Activated CD8-positive, alpha-beta memory T cell treated with anti-CD3 and anti-CD28 coated beads, Interleukin-2, amount 50 U/mL, for 1 hour (primary cell): ENCODE results near the gene FAM98C.
"Not testable (repeated sequence)": the region's sequence is repeated elsewhere in the genome, so short reads cannot be mapped to it uniquely, and the experiment has no call there.

Experiments
- DNase-seq: peaks from one replicate; pipeline ENCODE4 v3.0.0-alpha.2; 2020; ENCODE audit errors: extremely low read depth

Gene FAM98C

DNA sequence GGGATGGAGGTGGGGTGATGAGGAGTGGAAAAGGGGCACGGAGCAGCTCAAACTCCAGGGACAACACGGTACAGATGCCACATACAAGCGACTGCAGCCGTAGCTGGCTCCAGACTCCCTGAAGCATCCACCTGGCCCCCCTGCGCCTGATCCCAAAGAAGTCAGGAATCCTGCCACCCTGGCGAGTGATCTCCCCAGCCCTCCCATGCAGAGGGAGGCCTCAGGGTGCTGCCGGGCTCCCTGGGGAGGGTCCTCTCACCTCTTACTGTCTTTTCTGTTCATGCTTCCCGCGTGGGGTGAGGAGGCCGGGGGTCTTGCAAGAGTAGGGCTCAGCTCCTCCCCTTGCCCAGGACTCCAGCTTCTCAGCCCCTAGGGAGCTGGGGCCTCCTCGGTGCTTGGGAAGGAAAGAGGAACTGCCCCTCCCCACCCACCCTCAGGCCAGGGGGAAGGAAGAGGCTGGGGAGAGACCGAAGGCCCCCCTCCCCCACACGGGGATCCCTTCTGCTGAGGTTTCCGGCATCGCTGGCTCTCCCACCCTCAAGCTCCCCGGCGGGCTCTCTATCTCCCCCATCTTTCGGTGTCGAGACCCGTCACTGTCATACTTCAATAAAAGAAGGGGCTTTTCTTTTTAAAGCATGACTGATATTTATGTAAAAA, 23.0 kb downstream of the FAM98C start, which contains the start of gene RASGRP4:
RASGRP4 (minus strand) TSS at position 410 of the 657 bp plus-strand sequence; CDS start at position 282, 128 bp downstream.
- no peak for DNase-seq

DNA sequence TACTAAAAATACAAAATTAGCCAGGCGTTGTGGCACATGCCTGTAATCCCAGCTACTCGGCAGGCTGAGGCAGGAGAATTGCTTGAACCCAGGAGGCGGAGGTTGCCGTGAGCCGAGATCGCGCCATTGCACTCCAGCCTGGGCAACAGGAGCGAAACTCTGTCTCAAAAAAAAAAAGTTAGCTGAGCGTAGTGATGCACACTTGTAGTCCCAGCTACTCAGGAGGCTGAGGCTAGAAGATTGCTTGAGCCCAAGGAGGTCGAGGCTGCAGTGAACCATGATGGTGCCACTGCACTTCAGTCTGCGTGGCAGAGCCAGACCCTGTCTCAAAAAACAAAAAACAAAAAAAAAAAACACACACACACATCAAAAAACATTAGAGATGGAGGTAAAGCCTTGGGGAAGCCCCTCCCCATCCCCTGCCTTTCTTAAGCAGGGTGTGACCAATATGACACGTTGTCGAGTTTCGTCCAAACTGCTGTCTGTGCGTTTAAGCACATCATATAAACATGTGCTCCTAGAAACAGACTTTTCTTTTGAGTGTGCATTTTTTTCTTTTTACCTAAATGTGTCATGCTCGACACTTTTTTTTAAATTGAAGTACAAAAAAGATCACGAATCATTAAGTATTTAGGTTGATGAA, 24.3 kb downstream of the FAM98C start:
- not testable (repeated sequence) for DNase-seq

DNA sequence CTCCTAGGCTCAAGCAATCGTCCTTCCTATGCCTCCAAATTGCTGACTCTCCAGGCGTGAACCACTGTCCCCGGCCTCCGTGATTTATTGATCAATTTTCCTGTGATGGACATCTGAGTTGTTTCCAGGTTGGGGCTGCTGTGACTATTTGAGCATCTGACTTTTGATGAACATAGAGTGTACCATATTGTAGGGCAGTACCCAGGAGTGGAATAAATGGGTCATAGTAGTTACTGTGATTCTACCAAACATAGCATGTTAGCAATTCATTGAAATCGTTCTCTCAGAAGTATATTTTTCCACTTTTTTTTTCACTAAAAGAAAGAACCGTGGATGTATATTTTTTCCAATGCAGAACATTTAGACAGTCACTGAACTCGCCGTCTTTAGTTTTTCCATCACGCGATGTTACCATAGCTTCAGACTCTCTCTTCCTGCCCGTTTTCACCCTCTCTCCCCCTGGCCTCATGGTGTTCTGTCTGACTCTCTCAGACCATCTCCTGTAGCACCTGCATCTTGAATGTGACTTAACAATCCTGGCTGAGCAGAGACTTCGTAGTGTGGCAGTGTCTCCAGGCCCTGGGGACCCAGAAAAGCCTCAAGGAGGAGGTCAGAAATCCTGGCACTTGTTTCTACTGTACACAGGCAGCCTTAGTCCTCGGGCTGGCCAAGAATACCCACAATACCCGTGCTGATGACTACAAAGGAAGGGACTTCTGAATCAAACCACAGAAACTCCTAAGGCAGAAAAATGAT, 26.3 kb downstream of the FAM98C start:
- DNase-seq: no peak

DNA sequence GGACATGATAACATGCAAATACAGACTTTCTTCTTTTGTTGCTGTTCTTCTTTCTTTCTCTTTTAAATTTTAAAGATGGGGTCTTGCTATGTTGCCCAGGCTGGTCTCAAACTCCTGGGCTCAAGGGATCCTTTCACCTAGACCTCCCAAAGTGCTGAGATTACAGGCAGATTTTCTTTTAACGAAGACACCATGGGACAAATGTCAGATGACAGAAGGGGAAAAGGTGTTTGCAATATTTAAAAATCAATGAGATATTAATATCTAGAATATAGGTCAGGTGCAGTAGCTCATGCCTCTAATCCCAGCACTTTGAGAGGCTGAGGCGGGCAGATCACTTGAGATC, 26.9 kb downstream of the FAM98C start:
- no peak for DNase-seq

DNA sequence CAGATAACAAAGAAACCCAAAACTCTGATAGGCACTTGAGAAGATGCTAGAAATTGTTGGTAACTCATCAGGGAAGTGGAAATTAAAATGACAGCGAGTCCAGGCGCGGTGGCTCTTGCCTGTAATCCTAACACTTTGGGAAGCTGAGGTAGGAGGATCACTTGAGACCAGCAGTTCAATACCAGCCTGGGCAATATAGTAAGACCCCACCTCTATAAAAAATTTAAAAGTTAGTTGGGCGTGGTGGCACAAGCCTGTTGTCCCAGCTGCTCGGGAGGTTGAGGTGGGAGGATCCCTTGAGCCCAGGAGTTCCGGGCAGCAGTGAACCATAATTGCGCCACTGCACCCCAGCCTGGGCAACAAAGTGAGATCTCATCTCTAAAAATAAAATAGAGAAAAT, 28.0 kb downstream of the FAM98C start:
- no peak for DNase-seq

DNA sequence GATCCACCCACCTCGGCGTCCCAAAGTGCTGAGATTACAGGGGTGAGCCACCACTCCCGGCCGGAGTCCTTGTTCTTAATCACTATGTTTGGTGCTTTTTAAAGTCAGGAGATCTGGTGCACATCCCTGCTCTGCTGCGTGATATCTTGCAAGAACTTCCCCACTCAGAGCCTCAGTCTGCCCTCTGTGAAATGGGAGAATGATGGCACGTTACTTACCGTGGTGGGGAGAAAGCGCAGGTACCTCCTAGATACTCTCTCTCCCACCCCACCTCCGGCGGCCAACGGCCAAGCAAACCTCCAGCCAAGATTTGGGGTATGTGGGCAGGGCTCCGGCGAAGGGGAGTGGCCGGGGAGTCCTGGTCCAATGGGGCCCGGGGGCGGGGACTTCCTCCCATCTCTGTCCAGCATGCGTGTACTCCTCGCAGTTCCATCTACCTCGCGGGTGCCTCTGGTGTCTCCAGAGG, 30.4 kb downstream of the FAM98C start, which contains the start of gene RYR1:
RYR1 (plus strand) TSS at position 424 of the 466 bp plus-strand sequence. CDS start 139 bp downstream, outside the sequence.
- no peak for DNase-seq

DNA sequence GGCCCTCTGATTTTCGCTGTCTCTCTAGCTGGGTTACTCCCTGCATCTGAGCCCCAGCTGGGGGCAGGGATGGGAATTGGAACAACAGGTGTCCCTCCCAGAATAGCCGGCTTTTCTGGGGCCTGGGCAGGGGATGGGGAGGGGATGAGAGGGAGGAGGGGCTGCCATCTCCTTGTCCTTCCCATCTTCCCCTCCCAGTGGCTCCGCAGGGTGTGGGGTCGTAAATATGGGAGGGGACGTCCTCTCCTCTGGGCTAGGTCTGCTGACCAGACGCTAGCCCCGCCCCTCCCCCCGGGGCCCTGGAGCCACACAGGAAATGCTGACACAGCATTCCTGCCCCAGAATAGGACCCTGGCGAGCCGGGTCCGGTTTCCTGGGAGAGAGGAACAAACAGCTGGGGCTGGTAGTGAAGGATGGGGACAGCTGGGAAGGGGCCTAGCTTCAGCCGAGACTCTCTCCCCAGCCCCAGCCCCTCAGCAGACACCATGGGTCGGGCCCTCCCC, 31.7 kb downstream of the FAM98C start:
- no peak for DNase-seq

DNA sequence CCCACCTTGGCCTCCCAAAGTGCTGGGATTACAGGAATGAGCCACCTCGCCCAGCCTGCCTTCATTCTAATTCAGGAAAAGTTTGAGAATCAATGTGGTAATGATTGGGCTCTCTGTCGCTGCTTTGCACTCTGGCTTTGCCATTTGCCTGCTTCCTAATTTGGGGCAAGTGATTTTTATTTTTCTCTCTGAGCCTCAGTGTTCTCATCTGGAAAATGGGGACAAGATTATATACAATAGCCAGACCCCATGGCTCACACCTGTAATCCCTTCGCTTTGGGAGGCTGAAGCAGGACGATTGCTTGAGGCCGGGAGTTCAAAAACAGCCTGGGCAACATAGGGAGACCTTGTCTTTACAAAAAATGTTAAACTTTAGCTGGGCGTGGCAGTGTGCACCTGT, 34.4 kb downstream of the FAM98C start:
- DNase-seq: no peak

DNA sequence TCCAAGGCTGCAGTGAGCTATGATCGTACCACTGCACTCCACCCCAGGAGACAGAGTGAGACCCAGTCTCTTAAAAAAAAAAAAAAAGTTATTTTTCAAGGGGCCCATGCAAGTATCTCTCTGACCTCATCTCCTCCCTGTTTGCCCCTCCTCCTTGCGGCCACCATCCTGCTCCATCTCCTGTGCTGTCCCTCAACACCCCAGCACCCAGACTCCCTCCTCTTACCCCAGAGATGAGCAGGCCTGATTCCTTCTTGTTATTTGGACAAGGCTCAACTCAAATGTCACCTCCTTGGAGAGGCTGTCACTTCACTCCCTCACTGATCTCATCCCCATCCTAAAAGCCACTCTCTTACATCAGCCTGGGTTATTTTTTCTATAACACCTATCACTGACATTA, 35.0 kb downstream of the FAM98C start:
- no peak for DNase-seq

DNA sequence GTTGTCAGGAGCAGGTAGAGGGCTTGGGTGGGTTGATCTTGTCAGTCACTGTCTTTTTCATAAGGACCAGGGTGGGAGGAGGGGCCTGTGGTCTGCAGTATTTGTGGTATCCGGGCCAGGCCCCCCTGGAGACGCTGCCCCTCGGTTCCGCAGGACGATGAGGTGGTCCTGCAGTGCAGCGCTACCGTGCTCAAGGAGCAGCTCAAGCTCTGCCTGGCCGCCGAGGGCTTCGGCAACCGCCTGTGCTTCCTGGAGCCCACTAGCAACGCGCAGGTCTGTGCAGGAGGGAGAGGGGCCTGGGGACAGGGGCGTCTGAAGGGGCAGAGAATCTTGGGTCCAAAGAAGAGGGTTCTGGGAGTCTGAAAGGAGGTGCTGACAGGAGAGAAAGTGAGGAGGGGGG, 37.7 kb downstream of the FAM98C start:
- no peak for DNase-seq

DNA sequence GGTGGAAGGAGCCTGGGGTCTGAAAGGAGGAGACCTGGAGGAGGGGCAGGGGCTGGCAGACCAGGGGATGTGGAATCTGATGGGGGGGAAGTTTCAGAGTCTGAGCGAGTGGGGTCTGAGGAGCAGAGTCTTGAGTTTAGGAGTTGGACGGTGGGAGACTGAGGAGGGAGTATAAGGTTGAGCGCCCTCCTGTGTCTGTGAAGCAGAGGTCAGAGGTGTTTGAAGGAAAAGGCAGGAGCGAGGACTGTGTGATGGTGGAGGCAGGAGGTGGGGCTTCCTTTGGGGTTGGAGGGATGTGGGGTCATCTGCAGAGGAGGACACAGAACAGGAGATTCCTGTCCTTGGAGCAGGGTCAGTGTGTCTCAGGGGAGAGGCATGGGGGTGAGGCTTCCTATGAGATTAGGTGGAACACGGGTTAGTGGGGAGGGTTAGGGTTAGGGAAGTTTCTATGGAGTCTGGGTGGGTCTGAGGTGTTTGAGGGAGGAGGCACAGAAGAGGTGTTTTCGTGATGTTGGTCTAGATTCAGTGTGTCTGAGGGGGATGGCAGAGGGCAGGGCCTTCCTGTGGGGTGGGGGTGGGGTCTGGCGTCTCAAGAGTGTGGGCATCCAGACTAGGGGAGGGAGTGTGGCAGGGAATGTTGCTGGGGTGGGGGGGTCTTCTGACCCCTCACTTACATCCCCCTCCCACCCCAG, 38.9 kb downstream of the FAM98C start:
- no peak for DNase-seq

DNA sequence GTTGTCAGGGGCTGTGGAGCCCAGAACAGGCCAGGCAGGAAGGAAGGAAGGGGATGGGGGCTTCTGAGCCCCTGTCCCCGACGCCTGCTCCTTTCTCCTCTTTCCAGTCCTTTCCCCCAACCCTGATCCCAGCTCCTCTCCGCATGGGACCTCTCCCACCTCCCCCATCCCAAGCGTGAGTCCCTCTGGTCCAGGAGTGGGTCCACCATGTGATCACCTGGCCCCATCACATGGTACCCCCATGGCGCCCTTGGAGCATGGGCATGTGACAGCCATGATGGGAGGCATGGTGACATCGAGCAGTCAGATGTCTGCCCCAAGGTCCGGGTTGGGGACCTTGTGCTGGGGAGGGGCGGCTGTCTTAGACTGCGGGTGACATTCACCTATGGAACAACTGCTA, 39.8 kb downstream of the FAM98C start:
- no peak for DNase-seq

DNA sequence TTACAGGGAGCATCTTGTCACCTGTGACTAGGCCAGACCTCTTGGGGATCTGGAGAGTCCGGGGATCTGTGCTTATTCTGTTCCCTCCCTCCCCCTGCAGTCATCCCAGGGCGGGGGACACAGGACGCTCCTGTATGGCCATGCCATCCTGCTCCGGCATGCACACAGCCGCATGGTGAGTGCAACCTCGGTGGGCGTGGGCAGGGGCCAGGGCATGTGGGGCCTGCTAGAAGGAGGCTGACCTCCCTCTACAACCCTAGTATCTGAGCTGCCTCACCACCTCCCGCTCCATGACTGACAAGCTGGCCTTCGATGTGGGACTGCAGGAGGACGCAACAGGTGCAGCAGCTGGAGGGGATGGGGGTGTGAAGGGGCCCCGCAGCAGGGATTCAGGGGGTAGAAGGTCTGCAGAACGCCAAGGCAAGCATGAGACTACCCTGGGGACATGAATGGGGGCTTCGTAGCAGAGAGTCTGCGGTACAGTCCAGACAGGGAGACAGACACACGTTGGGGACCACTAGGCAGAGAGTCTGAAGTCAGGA, 40.6 kb downstream of the FAM98C start:
- DNase-seq: no peak

DNA sequence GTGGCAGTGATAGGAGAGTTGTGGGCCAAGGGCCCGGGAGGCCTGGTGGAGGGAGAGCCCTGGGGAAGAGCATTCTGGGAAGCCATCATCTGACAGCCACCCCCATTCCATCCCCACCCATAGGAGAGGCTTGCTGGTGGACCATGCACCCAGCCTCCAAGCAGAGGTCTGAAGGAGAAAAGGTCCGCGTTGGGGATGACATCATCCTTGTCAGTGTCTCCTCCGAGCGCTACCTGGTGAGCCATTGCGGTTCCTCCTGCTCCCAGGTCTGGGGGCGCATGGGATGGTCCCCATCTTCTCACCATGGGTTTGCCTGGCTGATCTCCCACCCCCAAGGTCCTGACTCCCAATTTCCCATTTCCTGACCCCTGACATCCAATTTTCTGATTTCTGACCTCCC, 41.1 kb downstream of the FAM98C start:
- no peak for DNase-seq

DNA sequence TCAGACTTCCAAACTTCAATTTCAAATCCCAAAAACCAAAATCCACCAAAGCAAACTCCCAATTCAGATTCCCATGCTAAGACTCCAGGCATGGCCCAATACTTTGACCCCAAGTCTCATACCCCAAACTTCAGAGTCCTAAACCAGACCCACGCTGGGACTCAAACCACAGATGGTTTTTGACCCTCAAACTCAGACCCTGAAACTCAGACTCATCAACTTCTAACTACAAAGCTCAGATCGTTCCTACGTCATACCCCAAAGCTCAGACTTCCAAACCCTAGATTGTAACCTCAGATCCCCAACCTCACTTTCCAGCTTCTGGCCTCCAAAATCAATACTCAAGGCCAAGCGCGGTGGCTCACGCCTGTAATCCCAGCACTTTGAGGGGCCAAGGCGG, 42.5 kb downstream of the FAM98C start:
- no peak for DNase-seq

DNA sequence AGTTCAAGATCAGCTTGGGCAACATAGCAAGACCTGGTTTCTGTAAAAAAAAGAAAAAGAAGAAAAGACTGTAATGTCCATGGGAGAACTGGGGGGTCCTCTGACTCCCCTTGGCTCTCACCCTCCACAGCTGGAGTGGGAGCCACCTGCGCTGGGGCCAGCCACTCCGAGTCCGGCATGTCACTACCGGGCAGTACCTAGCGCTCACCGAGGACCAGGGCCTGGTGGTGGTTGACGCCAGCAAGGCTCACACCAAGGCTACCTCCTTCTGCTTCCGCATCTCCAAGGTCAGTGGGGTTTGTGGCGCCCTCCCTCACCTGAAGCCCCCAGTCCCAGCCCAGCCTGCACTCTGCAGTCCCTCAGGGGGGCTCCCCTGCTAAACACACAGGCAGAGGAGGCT, 45.3 kb downstream of the FAM98C start:
- DNase-seq: no peak

DNA sequence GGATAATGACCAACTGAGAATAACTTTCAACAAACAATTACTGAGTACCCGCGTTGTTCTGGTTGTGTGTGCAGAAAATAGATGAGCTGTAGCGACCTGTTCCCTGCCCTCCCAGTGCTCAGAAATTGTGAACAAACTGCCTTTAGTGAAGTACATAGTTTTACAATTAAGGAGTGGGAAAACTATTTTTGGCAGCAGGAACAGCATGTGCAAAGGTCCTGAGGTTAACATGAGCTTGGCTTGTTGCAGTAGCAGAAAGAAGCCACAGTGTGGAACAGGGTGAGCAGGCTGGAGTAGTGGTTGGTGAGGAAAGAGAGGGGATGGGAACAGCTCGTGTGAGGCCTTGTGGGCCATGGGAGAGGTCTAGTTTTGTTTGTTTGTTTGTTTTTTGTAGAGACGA, 46.6 kb downstream of the FAM98C start:
- no peak for DNase-seq

DNA sequence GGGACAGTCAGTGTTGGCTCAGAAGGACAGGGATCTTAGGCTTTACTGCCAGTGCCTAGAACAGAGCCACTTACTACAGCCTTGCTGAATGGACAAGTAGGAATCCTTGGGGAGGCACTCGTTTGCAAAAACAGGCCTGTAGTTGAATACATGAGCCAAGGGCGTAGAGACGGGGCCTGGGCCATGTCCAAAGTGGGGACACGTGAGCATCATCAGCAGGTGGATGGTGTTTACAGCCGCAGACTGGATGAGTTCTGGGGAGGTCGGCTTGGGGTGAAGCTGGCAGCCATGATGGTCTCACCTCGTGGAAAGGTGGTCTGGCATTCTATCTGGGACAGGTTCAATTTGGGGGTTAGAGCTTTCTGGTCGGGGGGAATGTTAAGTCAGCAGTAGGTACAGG, 48.1 kb downstream of the FAM98C start:
- no peak for DNase-seq

DNA sequence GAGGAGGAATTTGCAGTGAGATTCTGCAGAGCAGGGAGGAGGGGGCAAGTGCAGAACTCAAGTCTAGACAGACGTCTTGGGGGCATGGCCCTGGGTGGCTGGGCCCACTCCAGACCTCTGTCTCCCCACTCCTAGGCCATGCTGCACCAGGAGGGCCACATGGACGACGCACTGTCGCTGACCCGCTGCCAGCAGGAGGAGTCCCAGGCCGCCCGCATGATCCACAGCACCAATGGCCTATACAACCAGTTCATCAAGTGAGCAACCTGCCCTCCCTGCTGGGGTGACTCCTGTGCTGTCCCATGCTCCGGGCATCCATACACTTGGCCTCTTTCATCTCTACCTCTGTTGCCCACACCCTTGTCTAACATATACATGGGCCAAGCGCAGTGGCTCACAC, 48.7 kb downstream of the FAM98C start:
- no peak for DNase-seq

DNA sequence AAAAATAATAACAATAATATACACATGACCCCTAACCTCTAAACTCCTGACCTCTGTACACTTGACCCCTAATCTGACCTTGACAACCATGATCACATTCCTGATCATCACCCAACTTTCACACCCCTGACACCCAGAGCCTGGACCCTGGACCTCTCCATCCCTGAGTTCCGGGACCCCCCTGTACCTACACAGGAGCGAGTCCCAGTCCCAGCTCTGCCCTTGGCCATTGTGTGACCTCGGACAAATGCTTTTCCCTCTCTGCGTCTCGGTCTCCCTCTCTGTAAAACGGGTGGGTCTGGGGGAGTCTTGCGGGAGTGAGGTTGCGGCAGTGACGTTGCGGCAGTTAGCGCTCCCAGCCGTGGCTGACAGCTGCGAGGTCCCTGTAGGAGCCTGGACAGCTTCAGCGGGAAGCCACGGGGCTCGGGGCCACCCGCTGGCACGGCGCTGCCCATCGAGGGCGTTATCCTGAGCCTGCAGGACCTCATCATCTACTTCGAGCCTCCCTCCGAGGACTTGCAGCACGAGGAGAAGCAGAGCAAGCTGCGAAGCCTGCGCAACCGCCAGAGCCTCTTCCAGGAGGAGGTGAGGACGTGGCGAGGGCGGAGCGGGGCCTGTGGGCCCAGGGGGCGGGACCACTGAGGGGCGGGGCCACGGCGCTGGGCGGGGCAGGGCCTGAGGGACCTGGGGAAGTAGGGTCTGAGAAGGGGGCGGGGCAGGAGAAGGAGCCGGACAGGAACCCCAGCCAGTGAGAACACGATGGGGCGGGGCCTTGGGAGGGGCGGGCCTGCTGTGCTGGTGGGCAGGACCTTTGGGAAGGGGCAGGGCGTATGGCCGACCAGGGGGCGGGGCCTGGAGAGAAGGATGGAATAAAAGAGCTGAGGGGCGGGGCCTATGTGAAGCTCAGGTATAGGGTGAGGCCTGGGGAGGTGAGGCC, 49.8 kb downstream of the FAM98C start:
- DNase-seq: no peak

DNA sequence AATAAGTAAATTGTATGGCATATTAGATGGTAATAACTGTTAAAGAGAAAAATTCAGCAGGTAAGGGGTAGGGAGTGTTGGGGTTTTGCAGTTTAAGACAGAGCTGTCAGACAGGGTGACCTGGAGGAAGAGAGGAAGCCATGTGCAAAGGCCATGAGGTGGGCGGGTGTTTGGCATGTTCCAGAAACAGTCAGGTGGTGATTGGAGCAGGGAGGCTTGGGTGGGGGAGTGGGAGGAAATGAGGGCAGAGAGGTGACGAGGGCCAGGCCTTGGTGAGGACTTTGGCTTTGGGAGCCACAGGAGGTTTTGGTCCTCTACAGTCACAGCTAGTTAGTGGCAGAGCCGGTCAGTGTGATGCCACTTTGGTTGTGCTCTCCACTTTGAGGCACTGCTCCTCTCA, 50.7 kb downstream of the FAM98C start:
- DNase-seq: no peak
